DND-41 (cell line): ENCODE results near the gene BIN2.

Experiments used
- ATAC-seq: fragments of 200-7000 bp; cut with Tn5 transposase; 3 replicates; pipeline ENCODE4 v1.9.1; 2021; ENCODE audit warnings: low read depth; ENCODE audit not compliant: insufficient read depth
- DNase-seq: peaks from one replicate; pipeline ENCODE4 v3.0.0-alpha.2; 2020
- H2AFZ ChIP-seq: 2 replicates; pipeline ENCODE4 v1.6.0; 2012; ENCODE audit warnings: low read depth, low read length
- H3K27ac ChIP-seq: 2 replicates; pipeline ENCODE4 v1.5.1; 2012; ENCODE audit warnings: low read length, inconsistent platforms
- H3K27me3 ChIP-seq: fragments of 200-600 bp; sonication (generic); 2 replicates; pipeline ENCODE4 v1.6.0; 2012; ENCODE audit warnings: low read length, mild to moderate bottlenecking, inconsistent platforms; ENCODE audit not compliant: insufficient read depth, poor library complexity
- H3K36me3 ChIP-seq: 2 replicates; pipeline ENCODE4 v1.5.1; 2012; ENCODE audit warnings: low read length, inconsistent platforms; ENCODE audit not compliant: insufficient read depth
- H3K4me1 ChIP-seq: 2 replicates; pipeline ENCODE4 v1.5.1; 2012; ENCODE audit warnings: mild to moderate bottlenecking, low read length; ENCODE audit not compliant: insufficient read depth
- H3K4me2 ChIP-seq: 2 replicates; pipeline ENCODE4 v1.6.0; 2012; ENCODE audit warnings: mild to moderate bottlenecking, moderate library complexity, low read length, inconsistent platforms; ENCODE audit not compliant: insufficient read depth
- H3K4me3 ChIP-seq, 2 experiments: fragments of 200-600 bp in 1 of 2; shearing (Covaris generic) in 1 of 2; 2 replicates each; pipeline ENCODE4 v1.5.1; 2012 to 2016; ENCODE audit warnings: inconsistent platforms in 2 of 2, low read length in 2 of 2, mild to moderate bottlenecking in 2 of 2, low read depth in 1 of 2, moderate library complexity in 1 of 2
- H3K79me2 ChIP-seq: 2 replicates; pipeline ENCODE4 v1.6.0; 2012; ENCODE audit warnings: low read length, inconsistent platforms; ENCODE audit not compliant: insufficient read depth
- H3K9ac ChIP-seq: 2 replicates; pipeline ENCODE4 v1.6.0; 2012; ENCODE audit warnings: low read depth, mild to moderate bottlenecking, inconsistent platforms, low read length, moderate library complexity
- H3K9me3 ChIP-seq: 2 replicates; pipeline ENCODE4 v1.5.1; 2012; ENCODE audit warnings: low read length, moderate library complexity, mild to moderate bottlenecking, inconsistent platforms; ENCODE audit not compliant: insufficient read depth, severe bottlenecking
- H4K20me1 ChIP-seq: 2 replicates; pipeline ENCODE4 v1.6.0; 2012; ENCODE audit warnings: low read length; ENCODE audit not compliant: insufficient read depth
- CTCF ChIP-seq: IDR thresholded peaks from 2 replicates; pipeline ENCODE4 v1.5.1; 2012; ENCODE audit warnings: borderline replicate concordance, low read length, moderate library complexity, mild to moderate bottlenecking; ENCODE audit not compliant: poor library complexity, severe bottlenecking; ENCODE audit errors: extremely low read depth
- EZH2 ChIP-seq: IDR thresholded peaks from 3 replicates; pipeline ENCODE4 v1.6.1; 2012; ENCODE audit warnings: borderline replicate concordance, low read depth, mild to moderate bottlenecking, moderate library complexity, low read length, inconsistent platforms; ENCODE audit not compliant: severe bottlenecking

The BIN2 gene

GRCh38 chr12:51371295-51371953 lies 47.5 kb upstream of the BIN2 start:
- Histone ChIP-seq H3K4me2 (no peak overlapping the region), H4K20me1 (no peaks in the 10 kb centered on the region; the same call in 1 of the 2 replicates), H3K4me3 (no peak overlapping the region), H3K9me3 (no peaks in the 10 kb centered on the region), H3K9ac (no peak overlapping the region), H3K27me3 (no peaks in the 10 kb centered on the region), H3K4me1 (peaks cover 55% of the 10 kb centered on the region), H3K27ac (peak overlapping the region; percentile 52), H3K79me2 (no peaks in the 10 kb centered on the region), H2AFZ (no peak overlapping the region), H3K36me3 (peaks cover 59% of the 10 kb centered on the region)
- no peak for DNase-seq
- no peak for TF ChIP-seq CTCF
- no peak for TF ChIP-seq EZH2
- no peak for ATAC-seq

- Histone ChIP-seq H3K4me3 (no peak overlapping the region), H3K27ac (peak overlapping the region; percentile 37), H3K9ac (no peak overlapping the region), H4K20me1 (no peaks in the 10 kb centered on the region; the same call in 1 of the 2 replicates), H2AFZ (no peak overlapping the region), H3K36me3 (peaks cover 61% of the 10 kb centered on the region), H3K27me3 (no peaks in the 10 kb centered on the region), H3K79me2 (no peaks in the 10 kb centered on the region), H3K4me2 (no peak overlapping the region), H3K4me1 (peaks cover 55% of the 10 kb centered on the region), H3K9me3 (no peaks in the 10 kb centered on the region)
- TF ChIP-seq CTCF (no peak), EZH2 (no peak)
- ATAC-seq = no peak
- no peak for DNase-seq
Observed at GRCh38 chr12:51370667-51371066, 46.7 kb upstream of the BIN2 start.

GRCh38 chr12:51369581-51369980 lies 45.6 kb upstream of the BIN2 start:
- Histone ChIP-seq H3K4me3 (peak overlapping the region in 1 of 2 experiments; percentile 35; a peak in 2 of 4 replicates), H3K79me2 (no peaks in the 10 kb centered on the region), H3K9me3 (no peaks in the 10 kb centered on the region), H3K4me1 (peaks cover 49% of the 10 kb centered on the region), H3K4me2 (peak overlapping the region; percentile 60), H3K27ac (peak overlapping the region; percentile 96), H3K9ac (peak overlapping the region; percentile 52), H3K27me3 (no peaks in the 10 kb centered on the region), H4K20me1 (no peaks in the 10 kb centered on the region; the same call in 1 of the 2 replicates), H2AFZ (no peak overlapping the region), H3K36me3 (peaks cover 62% of the 10 kb centered on the region)
- TF ChIP-seq CTCF (peak; percentile 11), EZH2 (no peak)
- ATAC-seq (peak; percentile 20; the same call in 2 of the 3 replicates), DNase-seq (peak; percentile 63)
